Subcutaneous abdominal adipose tissue (tissue), 5 donors: Measurements from ENCODE around the gene C1GALT1.

Experiments used
- H3K27ac ChIP-seq: one replicate; pipeline ENCODE4 v1.7.0; 2013; ENCODE audit warnings: low read depth, mild to moderate bottlenecking, inconsistent platforms, low read length, moderate library complexity
- H3K27me3 ChIP-seq, 5 donors: one replicate each; pipeline ENCODE4 v1.7.0; 2013; ENCODE audit warnings: low read length in 5 of 5, inconsistent platforms in 1 of 5; ENCODE audit not compliant: control insufficient read depth in 5 of 5, insufficient read depth in 4 of 5
- H3K36me3 ChIP-seq, 5 donors: one replicate each; pipeline ENCODE4 v1.7.0; 2013; ENCODE audit warnings: low read length in 5 of 5; ENCODE audit not compliant: control insufficient read depth in 5 of 5, insufficient read depth in 5 of 5
- H3K4me1 ChIP-seq, 5 donors: one replicate each; pipeline ENCODE4 v1.7.0; 2013; ENCODE audit warnings: low read length in 5 of 5, mild to moderate bottlenecking in 3 of 5, moderate library complexity in 1 of 5; ENCODE audit not compliant: control insufficient read depth in 5 of 5, insufficient read depth in 5 of 5
- H3K4me3 ChIP-seq, 5 donors: one replicate each; pipeline ENCODE4 v1.7.0; 2013; ENCODE audit warnings: low read length in 5 of 5, low read depth in 1 of 5
- H3K9ac ChIP-seq, 5 donors: one replicate each; pipeline ENCODE4 v1.7.0; 2013; ENCODE audit warnings: low read length in 5 of 5, mild to moderate bottlenecking in 4 of 5, moderate library complexity in 3 of 5
- H3K9me3 ChIP-seq, 5 donors: one replicate each; pipeline ENCODE4 v1.7.0; 2013; ENCODE audit warnings: low read length in 5 of 5; ENCODE audit not compliant: control insufficient read depth in 5 of 5
- donor health status: healthy.
- donor health status: healthy.
- donor health status: healthy.
- donor health status: healthy.
- donor health status: healthy.

The C1GALT1 gene

GRCh38 chr7:7165372-7165771 is 17.0 kb upstream of the C1GALT1 start:
- H3K9me3 ChIP-seq, result peaks cover 0 to 5% (median 0%) of the 10 kb centered on the region in 5 donors
- no peak overlapping the region for H3K9ac ChIP-seq
- H3K27ac ChIP-seq, result no peak overlapping the region
- H3K4me1 ChIP-seq, result no peaks in the 10 kb centered on the region
- H3K4me3 ChIP-seq, result no peak overlapping the region
- H3K27me3 ChIP-seq, result no peaks in the 10 kb centered on the region
- H3K36me3 ChIP-seq, result no peaks in the 10 kb centered on the region

GRCh38 chr7:7166318-7166717 is 16.0 kb upstream of the C1GALT1 start:
- no peaks in the 10 kb centered on the region for H3K4me1 ChIP-seq
- H3K9me3 ChIP-seq, result peaks cover 0 to 5% (median 2%) of the 10 kb centered on the region in 5 donors
- H3K36me3 ChIP-seq, result no peaks in the 10 kb centered on the region

GRCh38 chr7:7169296-7169695 is 13.0 kb upstream of the C1GALT1 start:
- no peak overlapping the region for H3K27ac ChIP-seq
- H3K4me1 ChIP-seq, result no peaks in the 10 kb centered on the region
- no peak overlapping the region for H3K4me3 ChIP-seq
- peaks cover 0 to 10% (median 2%) of the 10 kb centered on the region in 5 donors for H3K9me3 ChIP-seq
- H3K36me3 ChIP-seq, result no peaks in the 10 kb centered on the region
- no peaks in the 10 kb centered on the region for H3K27me3 ChIP-seq
- no peak overlapping the region for H3K9ac ChIP-seq

More at GRCh38 chr7:7166318-7166717, 16.0 kb upstream of the C1GALT1 start:
- Histone ChIP-seq H3K9ac (no peak overlapping the region), H3K27ac (no peak overlapping the region), H3K27me3 (no peaks in the 10 kb centered on the region), H3K4me3 (no peak overlapping the region)

- Histone ChIP-seq H3K4me3 (no peak overlapping the region), H3K27me3 (no peaks in the 10 kb centered on the region), H3K27ac (no peak overlapping the region), H3K9me3 (peaks cover 0 to 12% (median 7%) of the 10 kb centered on the region in 5 donors), H3K4me1 (peaks cover 4 to 14% (median 5%) of the 10 kb centered on the region in 5 donors), H3K9ac (no peak overlapping the region), H3K36me3 (no peaks in the 10 kb centered on the region)
These were observed 8.2 kb upstream of the C1GALT1 start for GRCh38 chr7:7173956-7174632.

- Histone ChIP-seq H3K27ac (no peak overlapping the region), H3K9ac (no peak overlapping the region), H3K4me3 (no peak overlapping the region), H3K4me1 (peaks cover 4 to 14% (median 5%) of the 10 kb centered on the region in 5 donors), H3K27me3 (no peaks in the 10 kb centered on the region), H3K36me3 (no peaks in the 10 kb centered on the region), H3K9me3 (peaks cover 0 to 8% (median 4%) of the 10 kb centered on the region in 5 donors)
These were observed 7.2 kb upstream of the C1GALT1 start for GRCh38 chr7:7175075-7175695.

GRCh38 chr7:7176406-7177043 is 5.8 kb upstream of the C1GALT1 start:
- Histone ChIP-seq H3K9me3 (peaks cover 0 to 8% (median 2%) of the 10 kb centered on the region in 5 donors), H3K27me3 (no peaks in the 10 kb centered on the region), H3K4me1 (peaks cover 5 to 20% (median 12%) of the 10 kb centered on the region in 5 donors), H3K4me3 (no peak overlapping the region), H3K36me3 (no peaks in the 10 kb centered on the region), H3K27ac (no peak overlapping the region), H3K9ac (peak overlapping the region in 1 of 5 donors; percentile 5)

- H3K4me3 ChIP-seq, result no peak overlapping the region
- H3K36me3 ChIP-seq, result no peaks in the 10 kb centered on the region
- peaks cover 5 to 25% (median 15%) of the 10 kb centered on the region in 5 donors for H3K4me1 ChIP-seq
- H3K27me3 ChIP-seq, result no peaks in the 10 kb centered on the region
- no peak overlapping the region for H3K27ac ChIP-seq
- peaks cover 0 to 5% (median 2%) of the 10 kb centered on the region in 5 donors for H3K9me3 ChIP-seq
- H3K9ac ChIP-seq, result no peak overlapping the region
These were observed 5.3 kb upstream of the C1GALT1 start for GRCh38 chr7:7177044-7177517.

GRCh38 chr7:7178081-7178480 is 4.3 kb upstream of the C1GALT1 start:
- Histone ChIP-seq H3K4me3 (no peak overlapping the region), H3K4me1 (peaks cover 5 to 25% (median 15%) of the 10 kb centered on the region in 5 donors), H3K9me3 (peaks cover 0 to 5% (median 2%) of the 10 kb centered on the region in 5 donors), H3K36me3 (no peaks in the 10 kb centered on the region), H3K27ac (no peak overlapping the region), H3K27me3 (no peaks in the 10 kb centered on the region), H3K9ac (no peak overlapping the region)

GRCh38 chr7:7178906-7179305 is 3.4 kb upstream of the C1GALT1 start:
- Histone ChIP-seq H3K4me1 (peaks cover 5 to 33% (median 20%) of the 10 kb centered on the region in 5 donors), H3K4me3 (no peak overlapping the region), H3K9me3 (peaks cover 0 to 5% (median 2%) of the 10 kb centered on the region in 5 donors), H3K27ac (no peak overlapping the region), H3K9ac (no peak overlapping the region), H3K36me3 (no peaks in the 10 kb centered on the region), H3K27me3 (no peaks in the 10 kb centered on the region)
